HG03378 (cell line): Measurements from ENCODE around the gene TLL1.

Experiments
- ATAC-seq: cut with Tn5 transposase; IDR thresholded peaks from one replicate; pipeline ENCODE4 v1.9.1; 2021; ENCODE audit warnings: mild to moderate bottlenecking, moderate library complexity; ENCODE audit not compliant: unreplicated experiment

The TLL1 gene

GRCh38 chr4:166143227-166143626, 270.2 kb downstream of the TLL1 start:
- no peak for ATAC-seq

DNA sequence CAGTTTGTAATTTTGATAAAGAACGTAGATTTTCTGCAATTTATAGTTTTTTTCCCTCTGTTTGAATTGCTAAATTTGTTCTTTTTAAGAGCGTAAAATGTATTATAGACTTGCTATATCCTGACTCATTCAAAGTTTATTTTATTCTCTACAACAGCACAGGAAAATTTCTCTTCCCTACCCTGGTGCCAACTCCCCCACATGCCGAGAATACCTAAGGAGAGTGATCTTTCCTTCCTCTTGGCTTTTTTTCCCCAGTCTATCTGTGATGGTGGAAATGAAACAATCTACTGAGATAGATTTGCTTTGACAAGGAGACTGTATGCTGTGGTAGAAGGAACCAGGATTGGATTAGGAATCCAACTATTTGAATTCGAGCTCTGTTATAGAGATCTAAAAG, 271.6 kb downstream of the TLL1 start:
- no peak for ATAC-seq

DNA sequence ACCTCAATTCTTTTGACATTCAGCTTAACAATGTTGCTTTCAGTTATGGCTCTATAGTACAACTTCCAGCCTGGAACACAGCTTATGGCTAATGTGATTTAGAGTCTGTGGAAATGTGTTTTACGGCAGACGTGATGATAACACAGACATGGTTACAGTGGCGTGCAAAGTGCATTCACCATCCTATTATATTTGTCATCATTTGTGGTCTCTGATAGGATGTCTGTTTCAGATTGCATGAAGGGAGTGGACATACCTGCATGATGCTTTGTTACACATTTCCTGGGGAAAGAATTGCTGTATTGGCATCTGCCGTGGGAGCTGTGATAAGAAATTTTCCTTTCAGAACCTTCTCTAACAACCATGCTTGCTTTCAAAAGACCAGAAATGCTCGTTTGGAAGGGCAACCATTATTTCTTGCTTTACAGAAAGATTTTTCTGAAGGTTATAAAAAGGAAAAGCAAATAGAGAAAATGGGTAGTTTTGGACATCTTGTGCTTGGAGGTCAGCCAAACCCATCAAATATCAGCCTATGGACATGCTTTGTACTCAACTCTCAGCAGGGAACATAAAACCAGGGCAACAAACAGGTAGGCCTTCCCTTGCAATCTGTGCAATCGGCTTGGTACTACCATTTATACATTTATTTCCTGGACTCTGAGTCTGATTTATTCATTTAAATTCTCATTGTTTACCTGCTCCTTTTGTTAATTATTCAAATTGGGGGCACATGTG, 273.9 kb downstream of the TLL1 start:
- no peak for ATAC-seq
